GM19023 (cell line): ENCODE measurements around the gene LOXL1.

Experiments used
- ATAC-seq: cut with Tn5 transposase; IDR thresholded peaks from one replicate; pipeline ENCODE4 v1.9.1; 2021; ENCODE audit warnings: mild to moderate bottlenecking, moderate library complexity; ENCODE audit not compliant: unreplicated experiment

The LOXL1 gene

DNA sequence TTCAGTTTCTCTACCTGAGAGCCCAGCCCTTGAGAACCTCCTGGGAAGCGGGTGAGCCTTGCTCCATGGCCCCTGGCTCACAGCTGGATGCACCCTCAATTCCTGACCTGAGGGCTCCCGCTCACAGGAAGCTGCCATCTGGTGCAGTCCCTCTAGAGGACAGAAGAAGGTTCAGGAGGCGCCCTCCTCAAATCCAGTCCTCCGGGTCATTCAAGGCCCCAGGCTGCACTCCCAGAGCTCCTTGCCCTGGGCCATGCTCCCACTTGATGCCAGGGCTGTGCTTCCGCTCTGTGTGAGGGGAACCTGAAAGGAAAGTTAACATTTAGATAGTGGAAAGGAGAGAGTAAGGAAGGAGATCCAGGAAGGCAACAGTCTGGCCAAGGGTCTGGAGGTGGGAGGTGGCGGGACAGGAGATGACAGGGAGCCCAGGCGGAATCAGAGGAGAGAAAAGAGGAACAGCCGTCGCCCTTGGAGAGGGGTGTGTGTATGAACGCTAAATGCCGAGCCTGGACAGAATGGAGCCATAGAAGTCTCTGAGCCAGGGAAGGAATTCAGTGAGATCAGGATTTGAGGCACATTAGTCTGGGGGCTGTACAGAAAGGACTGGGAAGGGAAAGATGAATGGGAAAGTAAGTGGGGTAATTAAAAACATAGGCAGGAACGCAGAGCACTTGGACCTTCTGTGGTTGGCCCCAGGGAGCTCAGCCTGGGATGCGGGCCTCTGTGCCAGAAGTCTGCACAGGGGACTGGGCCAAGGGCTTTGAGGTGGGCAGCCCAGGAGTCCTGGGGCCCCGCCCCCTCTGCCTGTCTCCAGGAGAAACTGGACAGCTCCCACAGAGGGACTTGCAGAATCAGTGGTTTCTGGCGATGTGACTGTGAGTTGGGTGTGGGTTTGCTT is 26.8 kb upstream of the LOXL1 start:
- no peak for ATAC-seq

DNA sequence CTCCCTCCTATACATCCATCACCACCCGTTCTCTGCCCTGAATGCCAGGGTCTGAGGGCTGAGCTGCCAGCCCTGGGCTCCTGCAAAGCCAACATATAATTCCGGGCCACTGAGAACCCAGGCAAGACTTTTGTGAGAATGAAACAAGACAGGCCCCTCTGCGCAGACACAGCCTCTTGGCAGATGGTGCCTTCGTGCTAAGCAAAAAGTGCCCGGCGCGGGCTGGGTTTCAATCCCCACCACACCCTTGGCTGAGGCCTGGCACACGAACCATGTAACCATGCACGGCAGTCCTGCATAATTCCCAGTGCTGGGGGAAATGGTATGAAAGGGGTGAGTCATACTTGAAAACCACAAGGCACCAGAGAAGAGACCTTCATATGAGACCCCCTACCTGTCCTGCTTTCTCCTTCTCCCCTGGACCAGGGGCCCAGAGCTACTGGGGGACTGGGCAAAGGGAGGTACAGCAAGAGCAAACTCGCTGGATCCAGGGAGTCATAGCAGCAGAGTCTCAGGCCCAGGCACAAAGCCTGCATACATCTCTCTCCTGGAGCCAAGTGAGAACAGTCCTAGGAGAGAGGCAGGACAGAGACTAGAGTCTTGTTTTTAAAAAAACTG is 26.1 kb upstream of the LOXL1 start:
- no peak for ATAC-seq

DNA sequence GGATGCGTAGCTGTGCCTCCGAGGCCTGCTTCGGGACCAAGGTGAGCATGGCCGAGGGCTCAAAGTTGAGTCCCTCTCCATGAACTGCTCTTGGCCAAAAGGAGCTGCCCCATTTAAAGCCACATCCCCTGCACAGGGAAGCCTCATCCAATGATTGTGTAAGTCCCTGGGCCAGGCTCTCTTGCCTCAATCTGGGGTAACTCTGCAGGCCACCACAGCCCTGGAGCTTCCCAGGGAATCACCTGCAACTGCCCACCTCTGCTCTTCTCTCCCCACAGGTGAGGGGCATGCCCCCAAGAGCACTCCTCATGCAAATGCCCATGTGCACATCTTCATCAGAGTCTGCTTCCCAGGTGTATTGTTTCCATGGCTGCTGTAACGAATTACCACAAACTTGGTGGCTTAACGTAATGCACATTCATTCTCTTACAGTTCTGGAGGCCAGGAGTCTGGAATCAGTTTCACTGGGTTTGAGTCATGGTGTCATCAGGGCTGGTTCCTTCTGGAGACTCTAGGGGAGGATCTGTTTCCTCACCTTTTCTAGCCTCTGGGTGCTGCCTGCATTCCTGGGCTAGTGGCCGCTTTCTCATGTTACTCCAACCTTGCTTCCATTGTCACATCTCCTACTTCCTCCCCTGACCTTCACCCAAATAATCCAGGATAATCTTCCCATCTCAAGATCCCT is 25.0 kb upstream of the LOXL1 start:
- ATAC-seq: no peak

DNA sequence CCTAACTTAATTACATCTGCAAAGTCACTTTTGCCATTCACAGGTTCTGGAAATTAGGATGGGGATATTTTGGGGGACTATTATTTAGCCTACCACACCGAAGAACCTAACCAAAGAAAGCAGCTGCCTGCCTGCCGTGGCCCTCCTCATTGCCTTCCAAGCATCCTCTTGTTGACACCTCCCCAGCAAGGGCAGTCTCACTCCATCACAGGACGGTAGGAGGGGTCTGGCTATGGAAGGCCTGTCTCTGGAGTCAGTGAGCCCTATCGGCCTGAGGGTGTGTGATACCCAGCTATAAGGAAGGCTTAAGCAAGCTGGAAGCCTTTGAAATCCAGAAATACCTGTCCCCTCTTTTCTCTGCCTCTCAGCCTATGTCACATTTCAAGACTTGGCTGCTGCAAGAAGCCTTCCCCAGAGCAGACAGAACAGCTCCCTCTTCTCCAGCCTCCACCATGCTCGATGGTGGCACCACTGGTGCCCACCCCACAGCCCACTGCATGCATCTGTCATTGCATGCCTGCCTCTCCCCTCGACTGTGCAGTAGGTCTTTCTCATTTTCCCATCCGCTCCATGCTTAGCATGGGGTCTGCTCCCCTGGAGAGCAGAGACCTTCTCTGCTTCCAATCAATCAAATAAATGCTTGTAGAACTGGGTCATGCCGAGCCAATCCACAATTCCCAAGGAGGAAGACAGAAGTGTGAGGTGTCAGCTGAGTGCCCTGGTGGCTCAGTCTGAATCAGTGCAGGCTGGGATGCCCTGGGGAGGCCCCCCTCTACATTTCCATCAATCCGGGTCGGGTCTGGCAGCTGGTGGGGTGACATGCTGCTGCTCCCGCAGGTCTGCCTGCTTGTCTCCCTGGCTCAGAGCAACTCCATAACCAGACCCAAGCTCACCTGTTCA is 23.9 kb upstream of the LOXL1 start:
- no peak for ATAC-seq

DNA sequence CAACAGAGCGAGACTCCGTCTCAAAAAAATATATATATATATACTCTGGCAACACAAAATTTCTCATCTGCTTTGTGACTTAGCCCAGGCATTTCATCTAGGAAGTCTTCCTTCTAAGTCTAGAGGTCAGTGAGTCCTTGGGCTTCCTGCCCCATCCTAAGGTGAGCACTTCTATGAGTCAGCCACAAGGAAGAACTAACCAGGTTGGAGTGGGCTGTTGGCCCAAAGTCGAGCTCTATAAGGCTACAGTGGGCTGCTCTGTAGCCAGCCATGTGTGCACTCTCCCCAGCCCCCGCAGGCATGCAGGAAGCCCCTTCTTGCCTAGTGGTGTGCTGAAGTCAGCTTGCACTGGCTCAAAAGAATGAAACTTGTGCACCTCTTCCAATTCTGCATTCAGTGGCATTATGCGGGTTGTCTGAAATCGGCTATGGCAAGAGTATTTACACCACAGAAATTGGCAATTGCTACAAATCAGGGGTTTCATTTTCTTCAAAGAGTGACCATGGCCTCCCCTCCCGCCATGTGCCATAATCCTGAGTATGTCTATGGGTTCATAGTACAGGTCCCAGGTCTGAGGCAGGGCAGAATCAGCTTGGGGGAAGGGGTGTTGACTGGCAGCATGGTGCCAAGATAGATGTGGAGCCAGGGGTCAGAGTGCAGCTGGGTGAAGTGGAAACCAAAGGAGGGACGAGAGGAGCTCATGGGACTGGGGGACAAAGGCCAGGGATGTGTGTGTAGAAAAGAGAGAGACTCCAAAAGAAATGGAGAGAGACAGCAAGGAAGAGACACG is 22.0 kb upstream of the LOXL1 start:
- ATAC-seq: no peak

DNA sequence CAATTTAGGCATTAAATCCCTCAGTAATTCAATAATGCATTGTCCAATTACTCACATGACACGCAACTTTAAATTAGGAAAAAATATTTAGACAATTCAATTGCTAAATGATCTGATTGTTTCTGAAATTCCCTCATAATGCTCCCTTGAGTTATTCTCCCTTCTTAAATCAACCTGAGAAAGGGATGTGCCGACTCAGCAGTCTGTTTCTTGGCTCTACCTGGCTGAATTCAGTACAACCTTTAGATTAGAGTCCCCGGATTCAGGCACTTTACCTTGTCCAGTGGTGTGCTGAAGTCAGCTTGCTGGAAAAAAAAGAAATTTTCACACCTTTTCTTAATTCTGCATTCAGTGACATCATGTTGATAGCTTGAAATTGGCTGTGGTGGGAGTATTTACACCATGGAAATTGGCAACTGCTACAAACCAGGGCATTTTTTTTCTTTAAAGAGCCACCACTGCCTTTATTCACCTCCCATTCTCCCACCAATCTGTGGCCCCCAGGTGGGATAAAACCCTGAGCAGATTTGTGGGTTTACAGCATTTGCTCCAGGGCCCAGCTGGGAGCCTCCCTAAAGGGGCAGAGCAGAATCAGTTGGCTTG is 20.9 kb upstream of the LOXL1 start:
- no peak for ATAC-seq

DNA sequence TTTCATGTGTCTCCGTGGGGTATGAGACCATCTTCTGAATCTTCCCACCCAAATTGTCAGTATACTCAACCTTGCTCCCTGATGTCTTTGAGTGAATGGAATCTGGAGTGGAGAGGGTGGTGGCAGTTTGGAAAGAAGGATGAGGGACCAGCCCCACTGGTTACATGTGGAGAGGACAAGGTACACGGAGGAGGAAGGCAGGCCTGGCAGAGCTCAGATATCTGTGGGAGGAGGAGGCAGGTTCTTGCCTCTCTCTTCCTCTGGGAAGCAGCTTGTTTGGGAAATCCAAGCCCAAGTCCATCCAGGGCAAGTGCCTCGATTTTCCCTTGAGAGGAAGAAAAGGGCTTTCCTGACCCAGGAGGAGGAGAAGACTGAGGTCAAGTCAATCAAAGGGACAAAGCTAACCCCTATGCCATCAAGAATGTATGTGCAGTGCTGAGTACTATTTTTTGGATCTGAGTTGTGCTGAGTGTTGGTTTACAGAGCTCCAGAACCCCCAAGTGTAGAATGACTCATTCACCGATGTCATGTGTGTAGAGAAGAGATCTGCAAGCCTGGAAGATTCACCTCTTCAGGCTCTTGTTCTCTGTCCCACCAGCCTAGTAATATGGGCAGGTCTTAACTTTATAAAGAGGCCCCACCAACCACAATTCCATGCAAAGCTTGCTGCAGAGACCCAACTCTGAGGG is 19.8 kb upstream of the LOXL1 start:
- no peak for ATAC-seq

DNA sequence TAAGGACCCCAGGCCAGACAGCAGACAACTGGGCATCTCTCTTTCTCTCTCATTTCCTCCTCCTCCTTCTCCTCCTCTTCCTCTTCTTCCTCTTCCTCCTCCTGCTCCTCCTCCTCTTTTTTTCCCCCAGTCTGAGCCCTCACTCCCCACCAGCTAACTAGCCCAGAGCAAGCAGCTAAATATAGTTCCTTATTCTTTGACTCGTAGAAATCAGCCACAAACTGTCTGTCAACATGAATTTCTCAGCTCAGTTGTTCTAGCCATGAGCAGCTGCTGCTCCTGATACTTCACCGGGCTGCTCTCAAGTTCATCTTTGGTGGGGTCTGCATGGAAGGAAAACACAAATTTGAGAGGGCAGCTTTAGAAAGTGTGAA is 19.2 kb upstream of the LOXL1 start:
- no peak for ATAC-seq

DNA sequence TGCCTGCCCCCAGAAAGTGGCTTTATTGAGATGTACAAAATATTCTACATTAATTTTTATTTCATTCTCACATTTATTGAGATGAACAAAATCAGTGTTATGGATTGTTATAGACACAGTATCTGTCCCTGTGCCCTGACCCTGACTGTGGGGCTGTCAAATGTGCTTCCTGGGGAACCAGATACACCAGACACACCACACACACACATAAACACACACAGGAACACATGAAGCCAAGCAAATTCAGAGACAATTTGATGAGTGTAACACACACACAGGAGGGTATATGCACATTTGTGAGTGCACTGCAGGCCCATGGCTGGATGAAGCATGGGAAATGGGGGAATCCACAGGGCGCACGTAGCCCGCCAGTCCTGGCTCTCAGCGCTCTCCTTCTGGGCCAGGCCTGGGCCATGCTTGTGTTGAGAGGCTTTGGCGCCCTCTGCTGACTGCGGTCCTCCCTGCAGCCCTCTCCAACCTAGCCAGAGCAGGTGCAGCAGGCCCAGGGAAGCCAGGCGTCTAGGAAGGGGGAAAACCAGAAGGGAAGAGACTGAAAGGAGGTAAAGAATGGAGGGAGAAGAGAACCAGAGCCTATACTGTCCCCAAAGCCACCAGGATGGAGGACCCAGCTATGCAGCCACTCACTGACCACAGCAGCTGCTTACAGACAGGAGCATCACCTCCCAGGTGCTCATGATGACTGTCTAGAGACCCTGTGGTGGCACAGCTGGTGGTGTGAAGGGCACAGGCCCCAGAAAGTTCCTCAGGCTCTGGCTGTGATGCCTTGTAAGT is 18.0 kb upstream of the LOXL1 start:
- no peak for ATAC-seq

DNA sequence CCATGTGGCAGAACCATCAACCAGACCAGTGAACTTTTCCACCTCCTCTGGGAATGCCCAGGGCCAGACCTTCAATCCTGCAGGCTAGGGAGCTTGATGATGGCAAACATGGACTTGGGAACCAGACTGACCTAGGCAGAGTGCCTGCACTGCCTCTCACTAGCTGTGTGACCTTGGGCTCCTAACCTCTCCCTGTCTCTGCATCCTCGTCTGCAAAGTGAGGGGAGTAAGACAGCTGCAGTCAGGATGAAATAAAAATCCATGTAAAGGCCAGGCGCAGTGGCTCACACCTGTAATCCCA is 17.5 kb upstream of the LOXL1 start:
- ATAC-seq: no peak

DNA sequence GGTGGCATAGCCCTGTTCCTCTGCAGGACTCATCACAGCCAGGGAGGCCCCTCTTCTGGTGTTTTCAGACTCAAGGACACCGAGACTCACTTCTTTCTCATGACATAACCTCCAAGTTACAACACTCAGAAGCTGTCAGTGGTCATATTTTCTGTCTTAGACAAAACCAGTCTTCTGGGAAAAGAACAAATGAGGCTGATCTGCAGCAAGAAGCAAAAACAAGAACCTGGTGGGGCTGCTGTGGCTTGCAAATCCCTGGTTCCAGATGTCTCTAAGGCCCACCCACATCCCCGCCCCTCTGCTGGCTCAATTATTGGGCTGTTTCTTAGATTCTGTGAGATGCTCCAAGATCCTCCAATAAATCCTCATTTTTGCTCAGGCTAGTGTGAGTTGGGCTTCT is 16.6 kb upstream of the LOXL1 start:
- no peak for ATAC-seq

DNA sequence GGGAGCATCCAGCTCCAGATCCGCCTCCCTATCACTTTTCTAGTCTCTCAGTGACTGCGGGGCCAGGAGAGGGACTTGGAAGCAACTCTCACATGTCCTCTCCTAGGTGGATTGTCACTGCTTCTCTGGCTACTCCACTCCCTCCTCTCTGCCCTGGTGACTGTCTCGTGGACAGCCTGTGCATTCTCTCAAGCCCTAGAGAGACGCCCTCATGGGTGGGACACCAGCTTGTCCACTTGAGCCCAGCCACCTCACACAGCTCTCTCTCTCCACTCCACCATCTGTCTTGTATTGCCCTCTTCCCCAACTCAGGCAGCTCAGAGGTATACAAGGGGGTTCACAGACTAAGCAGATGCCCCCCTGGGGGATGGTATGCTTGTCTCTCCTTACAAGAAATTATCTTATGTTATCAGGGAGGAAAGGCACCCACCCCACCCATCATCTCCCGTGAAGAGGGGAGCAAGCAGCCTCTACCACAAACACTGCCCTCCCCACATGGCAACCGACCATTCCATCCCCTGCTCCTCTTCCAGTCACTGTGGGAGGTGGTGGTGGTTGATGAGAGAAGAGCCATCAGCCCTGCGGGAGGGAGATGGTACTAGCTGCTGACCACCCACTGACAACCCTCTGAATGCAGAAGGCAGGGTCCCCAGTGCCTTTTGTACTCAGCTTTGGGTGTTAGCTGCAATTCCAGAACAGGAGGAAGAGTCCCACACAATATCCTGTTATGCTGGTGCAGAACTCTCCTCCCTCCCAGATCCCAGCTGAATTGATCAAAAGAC is 15.5 kb upstream of the LOXL1 start:
- no peak for ATAC-seq

DNA sequence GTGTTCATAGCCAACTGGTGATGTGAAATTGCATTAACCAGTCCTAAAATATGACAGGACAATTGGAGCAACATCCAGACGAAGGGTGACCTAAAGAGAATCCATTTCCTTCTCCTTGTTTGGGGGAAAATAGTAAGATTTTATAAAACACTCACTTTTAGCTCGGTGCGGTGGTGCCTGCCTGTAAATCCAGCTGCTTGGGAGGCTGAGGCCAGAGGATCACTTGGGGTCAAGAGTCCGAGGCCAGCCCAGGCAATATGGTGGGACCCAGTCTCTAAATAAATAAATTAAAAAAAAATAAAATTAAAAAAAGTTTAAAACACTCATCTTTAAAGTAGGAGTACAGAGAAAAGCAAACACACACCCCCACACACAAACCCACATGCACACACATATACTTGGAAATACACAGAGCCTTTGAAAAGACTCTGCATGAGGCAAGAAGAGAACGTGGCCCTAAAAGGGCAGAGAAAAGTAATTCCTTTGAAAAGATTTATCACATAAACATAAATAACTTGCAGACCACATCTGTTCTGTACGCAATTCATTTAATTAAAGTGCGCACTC is 14.1 kb upstream of the LOXL1 start:
- ATAC-seq: no peak

DNA sequence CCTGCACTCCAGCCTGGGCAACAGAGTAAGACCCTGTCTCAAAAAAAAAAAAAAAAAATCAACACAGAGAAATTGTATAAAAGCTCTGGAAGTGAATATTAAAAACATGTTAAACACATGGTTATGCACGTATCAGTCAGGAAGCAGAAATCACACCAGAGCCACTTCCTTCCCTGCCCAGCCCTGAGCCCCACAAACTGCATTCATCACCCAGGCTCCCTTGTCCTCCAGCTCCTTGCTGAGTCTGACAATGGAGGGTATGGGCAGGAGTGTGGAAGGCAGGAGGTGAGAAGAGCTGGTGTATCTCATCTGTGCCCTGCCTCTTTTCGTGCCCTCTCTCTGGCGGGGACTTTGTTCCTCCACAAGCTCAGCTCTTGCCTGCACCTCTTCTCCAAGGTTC is 12.1 kb upstream of the LOXL1 start:
- ATAC-seq: no peak

DNA sequence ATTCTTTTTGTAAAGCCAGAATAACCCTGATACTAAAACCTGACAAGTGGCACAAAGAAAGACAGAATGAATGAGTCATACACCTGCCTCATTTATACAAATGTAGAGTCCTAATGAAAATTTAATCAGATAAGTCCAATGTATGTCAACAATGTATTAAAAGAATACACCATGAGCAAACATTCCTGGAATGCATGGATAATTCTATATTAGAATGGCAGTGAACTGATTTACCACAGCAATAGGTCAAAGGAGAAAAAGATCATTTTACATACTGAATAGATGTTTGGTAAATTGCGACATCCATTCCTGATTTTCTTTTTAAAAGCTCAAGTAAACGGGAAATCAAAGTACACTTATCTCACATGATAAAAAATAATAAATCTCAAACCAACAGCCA is 11.2 kb upstream of the LOXL1 start:
- no peak for ATAC-seq

DNA sequence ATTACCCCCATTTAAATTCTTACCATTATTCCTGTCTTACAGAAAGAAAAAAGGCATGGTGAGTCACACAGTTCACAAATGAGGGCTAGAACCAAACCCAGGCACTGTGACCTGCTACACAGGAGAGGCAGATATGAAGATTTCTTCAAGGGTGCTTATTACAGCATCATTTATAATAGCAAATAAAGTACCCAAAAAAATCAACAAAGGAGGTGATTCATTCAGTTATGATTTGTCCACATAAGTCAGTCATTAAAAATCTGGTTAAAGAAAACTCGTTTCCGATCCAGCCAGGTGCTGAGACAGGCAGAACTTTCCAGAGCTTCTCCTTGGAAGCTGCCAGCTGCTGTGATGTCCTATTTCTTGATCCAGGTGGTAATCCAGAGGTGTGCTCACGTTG is 7.5 kb upstream of the LOXL1 start:
- no peak for ATAC-seq

DNA sequence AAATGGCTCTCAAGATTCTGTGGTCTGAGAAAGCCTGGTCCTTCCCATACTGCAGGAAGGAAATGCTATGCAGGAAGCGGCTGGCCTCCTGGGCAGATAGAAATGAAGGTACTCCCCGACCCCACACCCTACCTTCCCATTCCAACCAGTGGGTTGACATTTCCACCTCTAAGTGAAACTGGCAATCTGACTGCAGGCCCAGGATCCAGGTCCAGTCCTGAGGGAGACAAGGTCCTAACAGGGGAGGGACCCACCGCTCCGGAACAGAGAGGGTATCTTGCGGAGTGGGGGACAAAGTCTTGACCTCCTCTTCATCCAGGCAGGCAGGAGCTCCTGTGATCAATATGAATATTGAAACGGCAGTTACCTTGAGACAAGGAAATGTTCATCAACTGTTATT is 6.6 kb upstream of the LOXL1 start:
- no peak for ATAC-seq
